Fibroblast of mammary gland (primary cell): ENCODE results near the gene NPAS4.

ENCODE experiments used
- DNase-seq: peaks from one replicate; pipeline ENCODE4 v3.0.0-alpha.2; 2010; ENCODE audit warnings: low read depth
- H3K4me3 ChIP-seq: 2 replicates; pipeline ENCODE4 v1.5.1; 2011; ENCODE audit warnings: low read depth, mild to moderate bottlenecking, low read length, moderate library complexity; ENCODE audit not compliant: control insufficient read depth
- CTCF ChIP-seq: conservative IDR thresholded peaks from 2 replicates; pipeline ENCODE4 v1.5.1; 2011; ENCODE audit warnings: low read depth, low read length, inconsistent platforms; ENCODE audit not compliant: control insufficient read depth, insufficient read depth

Gene NPAS4

GRCh38 chr11:66472054-66472453, 51.2 kb downstream of the NPAS4 start:
- no peak for DNase-seq
- TF ChIP-seq CTCF = no peak
- H3K4me3 ChIP-seq = no peak overlapping the region

GRCh38 chr11:66473167-66473566, 52.3 kb downstream of the NPAS4 start:
- TF ChIP-seq CTCF = no peak
- no peak for DNase-seq

GRCh38 chr11:66473608-66474515, 53.0 kb downstream of the NPAS4 start:
- no peak overlapping the region for H3K4me3 ChIP-seq
- no peak for DNase-seq
- TF ChIP-seq CTCF = no peak

More at GRCh38 chr11:66473167-66473566, 52.3 kb downstream of the NPAS4 start:
- H3K4me3 ChIP-seq = no peak overlapping the region

- TF ChIP-seq CTCF = no peak
These were observed 54.7 kb downstream of the NPAS4 start for GRCh38 chr11:66475349-66476172.

More at GRCh38 chr11:66475349-66476172, 54.7 kb downstream of the NPAS4 start:
- no peak for DNase-seq
- no peak overlapping the region for H3K4me3 ChIP-seq
